HG02759 (cell line): ENCODE results near the gene GMDS.

Source experiments
- ATAC-seq: cut with Tn5 transposase; IDR thresholded peaks from one replicate; pipeline ENCODE4 v1.9.1; 2021; ENCODE audit warnings: mild to moderate bottlenecking, moderate library complexity; ENCODE audit not compliant: unreplicated experiment

Gene GMDS

GRCh38 chr6:2007165-2007564 is 238.2 kb downstream of the GMDS start:
- ATAC-seq = no peak

- ATAC-seq = no peak
Observed at GRCh38 chr6:2004888-2005287, 240.5 kb downstream of the GMDS start.

GRCh38 chr6:2000962-2001361 is 244.4 kb downstream of the GMDS start:
- no peak for ATAC-seq

GRCh38 chr6:1997702-1998101 is 247.7 kb downstream of the GMDS start:
- ATAC-seq = no peak

GRCh38 chr6:1995636-1996035 is 249.8 kb downstream of the GMDS start:
- no peak for ATAC-seq

GRCh38 chr6:1993042-1993441 is 252.4 kb downstream of the GMDS start:
- no peak for ATAC-seq

GRCh38 chr6:1991332-1991878 is 254.0 kb downstream of the GMDS start:
- ATAC-seq = no peak

GRCh38 chr6:1988843-1989242 is 256.6 kb downstream of the GMDS start:
- ATAC-seq = no peak

GRCh38 chr6:1987640-1988039 is 257.8 kb downstream of the GMDS start:
- no peak for ATAC-seq

GRCh38 chr6:1986454-1987243 is 258.8 kb downstream of the GMDS start:
- ATAC-seq = no peak

- no peak for ATAC-seq
Observed at GRCh38 chr6:1984346-1984994, 260.9 kb downstream of the GMDS start.

- no peak for ATAC-seq
Observed at GRCh38 chr6:1983850-1984249, 261.6 kb downstream of the GMDS start.

GRCh38 chr6:1972962-1973361 is 272.4 kb downstream of the GMDS start:
- ATAC-seq = no peak

GRCh38 chr6:1971612-1972011 is 273.8 kb downstream of the GMDS start:
- ATAC-seq = no peak

- ATAC-seq = no peak
Observed at GRCh38 chr6:1970151-1970561, 275.2 kb downstream of the GMDS start.

- no peak for ATAC-seq
Observed at GRCh38 chr6:1966713-1967112, 278.7 kb downstream of the GMDS start.

- ATAC-seq = no peak
Observed at GRCh38 chr6:1965596-1966224, 279.7 kb downstream of the GMDS start.

- ATAC-seq = no peak
Observed at GRCh38 chr6:1963596-1963995, 281.8 kb downstream of the GMDS start.

GRCh38 chr6:1962201-1962600 is 283.2 kb downstream of the GMDS start:
- ATAC-seq = no peak

GRCh38 chr6:1960486-1961142 is 284.8 kb downstream of the GMDS start:
- ATAC-seq = no peak

- no peak for ATAC-seq
Observed at GRCh38 chr6:1958257-1958656, 287.1 kb downstream of the GMDS start.
